BJ (cell line): ENCODE data around the gene DNAAF1. TPM values are rescaled to one million over a fixed set of nuclear protein-coding genes. Genes with fewer than 3 reads are reported as not detected.

ENCODE experiments used
- CTCF ChIA-PET: fragments of 350-600 bp; formaldehyde crosslinking; extraction: SDS; loops from one replicate; lab custom pipeline; 2021; ENCODE audit warnings: antibody characterized with exemption, inconsistent platforms; lab: Yijun Ruan, JAX
- POLR2A ChIA-PET: fragments of 300-600 bp; sonication (Branson Sonifier 250); formaldehyde crosslinking; extraction: SDS; loops from one replicate; lab custom pipeline; 2021; ENCODE audit warnings: antibody characterized with exemption; lab: Charles Lee
- DNase-seq: peaks from one replicate; pipeline ENCODE4 v3.0.0-alpha.2; 2011; ENCODE audit warnings: low read depth
- H3K27me3 ChIP-seq: 2 replicates; pipeline ENCODE4 v1.6.0; 2011; ENCODE audit warnings: low read length; ENCODE audit not compliant: control insufficient read depth, insufficient read depth
- H3K36me3 ChIP-seq: 2 replicates; pipeline ENCODE4 v1.5.1; 2011; ENCODE audit warnings: low read length; ENCODE audit not compliant: control insufficient read depth, insufficient read depth
- H3K4me3 ChIP-seq: 2 replicates; pipeline ENCODE4 v1.5.1; 2011; ENCODE audit warnings: low read depth, mild to moderate bottlenecking, control low read depth, low read length
- polyA plus RNA-seq: library from polyadenylated mRNA; depleted of rRNA; stranded (reverse); fragments of >200 nt; gene quantifications from 2 replicates; pipeline ENCODE4 v1.2.3, GENCODE V29; 2011
- TF ChIP-seq, protein P1 (sequence below): IDR thresholded peaks from 2 replicates; pipeline ENCODE4 v1.5.1; 2011; ENCODE audit warnings: low read depth, mild to moderate bottlenecking, control low read depth, inconsistent platforms, low read length, moderate library complexity; ENCODE audit not compliant: insufficient read depth

Gene DNAAF1
- polyA plus RNA-seq, 1 experiment = not detected

DNA sequence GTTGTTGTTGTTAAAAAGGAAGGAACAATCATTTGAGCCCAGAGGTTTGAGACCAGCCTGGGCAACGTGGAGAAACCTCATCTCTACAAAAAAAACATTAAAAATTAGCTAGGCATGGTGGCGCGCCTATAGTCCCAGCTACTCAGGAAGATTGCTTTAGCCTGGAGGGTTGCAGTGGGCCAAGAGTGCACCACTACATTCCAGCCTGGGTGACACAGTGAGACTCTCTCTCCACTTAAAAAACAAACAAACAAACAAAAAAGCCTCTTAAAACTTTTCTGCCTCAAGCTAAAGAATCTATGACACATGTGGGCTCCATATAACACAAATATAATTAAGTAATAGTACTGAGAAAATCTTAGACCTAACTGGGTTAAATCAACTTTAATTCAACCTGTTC, 40.9 kb upstream of the DNAAF1 start:
- CTCF ChIA-PET = interaction anchor here (0.6 kb wide), 1 partner anchor 20 kb away, joined by 3 read pairs; no protein-coding TSS in a partner anchor
- DNase-seq = no peak
- Histone ChIP-seq H3K36me3 (peaks cover 2% of the 10 kb centered on the region; the same call in 1 of the 2 replicates), H3K4me3 (no peak overlapping the region), H3K27me3 (no peaks in the 10 kb centered on the region)
- POLR2A ChIA-PET = no interaction called here
- TF ChIP-seq, protein P1, sequence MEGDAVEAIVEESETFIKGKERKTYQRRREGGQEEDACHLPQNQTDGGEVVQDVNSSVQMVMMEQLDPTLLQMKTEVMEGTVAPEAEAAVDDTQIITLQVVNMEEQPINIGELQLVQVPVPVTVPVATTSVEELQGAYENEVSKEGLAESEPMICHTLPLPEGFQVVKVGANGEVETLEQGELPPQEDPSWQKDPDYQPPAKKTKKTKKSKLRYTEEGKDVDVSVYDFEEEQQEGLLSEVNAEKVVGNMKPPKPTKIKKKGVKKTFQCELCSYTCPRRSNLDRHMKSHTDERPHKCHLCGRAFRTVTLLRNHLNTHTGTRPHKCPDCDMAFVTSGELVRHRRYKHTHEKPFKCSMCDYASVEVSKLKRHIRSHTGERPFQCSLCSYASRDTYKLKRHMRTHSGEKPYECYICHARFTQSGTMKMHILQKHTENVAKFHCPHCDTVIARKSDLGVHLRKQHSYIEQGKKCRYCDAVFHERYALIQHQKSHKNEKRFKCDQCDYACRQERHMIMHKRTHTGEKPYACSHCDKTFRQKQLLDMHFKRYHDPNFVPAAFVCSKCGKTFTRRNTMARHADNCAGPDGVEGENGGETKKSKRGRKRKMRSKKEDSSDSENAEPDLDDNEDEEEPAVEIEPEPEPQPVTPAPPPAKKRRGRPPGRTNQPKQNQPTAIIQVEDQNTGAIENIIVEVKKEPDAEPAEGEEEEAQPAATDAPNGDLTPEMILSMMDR = no peak

DNA sequence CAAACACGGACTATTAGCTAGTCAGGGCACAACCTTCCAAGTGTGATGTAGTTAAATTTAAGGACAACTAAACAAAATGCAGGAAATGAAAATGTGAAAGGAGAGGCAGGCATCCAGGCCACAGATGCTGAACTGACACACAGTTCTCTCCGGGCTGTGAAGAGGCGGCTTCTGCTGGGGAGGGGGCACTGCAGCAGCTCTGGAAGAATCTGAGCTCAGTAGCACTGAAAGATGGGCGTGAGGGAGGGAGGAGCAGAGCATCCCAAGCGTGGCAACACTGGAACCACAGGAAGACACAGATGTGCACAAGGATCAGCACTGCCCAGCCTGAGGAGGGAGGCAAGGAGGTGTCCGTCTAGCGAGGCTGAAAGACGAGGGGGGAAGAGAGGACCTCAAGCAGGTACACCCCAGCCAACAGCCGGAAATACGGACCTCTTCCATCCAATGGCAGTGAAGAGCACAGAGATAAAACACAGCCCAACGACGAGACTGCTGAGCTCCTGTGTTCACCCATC, 39.8 kb upstream of the DNAAF1 start:
- Histone ChIP-seq H3K27me3 (no peaks in the 10 kb centered on the region), H3K4me3 (no peak overlapping the region), H3K36me3 (peaks cover 2% of the 10 kb centered on the region; the same call in 1 of the 2 replicates)
- CTCF ChIA-PET = interaction anchor here (1.0 kb wide), 1 partner anchor 34 kb away, joined by 3 read pairs; no protein-coding TSS in a partner anchor
- TF ChIP-seq, protein P1 = no peak
- DNase-seq = no peak
- POLR2A ChIA-PET = no interaction called here

DNA sequence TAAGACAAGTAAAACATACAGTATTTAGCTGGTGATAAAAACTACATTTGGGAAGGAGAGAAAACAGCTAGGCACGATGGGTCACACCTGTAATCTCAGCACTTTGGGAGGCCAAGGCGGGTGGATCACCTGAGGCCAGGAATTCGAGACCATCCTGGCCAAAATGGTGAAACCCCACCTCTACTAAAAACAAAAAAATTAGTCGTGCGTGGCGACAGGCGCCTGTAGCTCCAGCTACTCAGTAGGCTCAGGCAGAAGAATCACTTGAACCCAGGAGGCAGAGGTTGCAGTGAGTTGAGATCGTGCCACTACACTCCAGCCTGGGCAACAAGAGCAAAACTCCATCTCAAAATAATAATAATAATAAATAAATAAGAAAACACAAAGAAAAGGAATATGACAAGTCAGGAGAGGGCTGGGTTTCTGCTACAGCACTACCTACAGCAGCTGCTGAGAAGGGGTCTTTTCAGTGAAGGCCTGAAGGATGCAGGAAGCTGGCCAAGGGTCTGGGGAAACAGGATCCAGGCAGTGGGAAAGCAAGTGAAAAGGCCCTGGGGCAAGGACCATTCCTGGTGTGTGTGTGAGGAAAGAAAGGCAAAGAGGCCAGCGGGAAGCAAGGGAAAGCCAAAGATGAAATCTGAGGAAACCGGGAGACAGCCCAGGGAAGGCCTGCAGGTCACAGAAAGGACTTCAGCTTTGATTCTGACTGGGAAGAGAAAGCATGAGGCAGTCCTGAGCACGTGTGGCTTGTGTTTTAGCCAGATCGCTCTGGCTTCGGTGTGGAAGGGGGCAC, 39.0 kb upstream of the DNAAF1 start:
- ChIA-PET POLR2A (no interaction called here), CTCF (no interaction called here)
- peaks cover 2% of the 10 kb centered on the region for H3K36me3 ChIP-seq
- H3K27me3 ChIP-seq = no peaks in the 10 kb centered on the region
- TF ChIP-seq, protein P1 = no peak
- no peak for DNase-seq
- no peak overlapping the region for H3K4me3 ChIP-seq

DNA sequence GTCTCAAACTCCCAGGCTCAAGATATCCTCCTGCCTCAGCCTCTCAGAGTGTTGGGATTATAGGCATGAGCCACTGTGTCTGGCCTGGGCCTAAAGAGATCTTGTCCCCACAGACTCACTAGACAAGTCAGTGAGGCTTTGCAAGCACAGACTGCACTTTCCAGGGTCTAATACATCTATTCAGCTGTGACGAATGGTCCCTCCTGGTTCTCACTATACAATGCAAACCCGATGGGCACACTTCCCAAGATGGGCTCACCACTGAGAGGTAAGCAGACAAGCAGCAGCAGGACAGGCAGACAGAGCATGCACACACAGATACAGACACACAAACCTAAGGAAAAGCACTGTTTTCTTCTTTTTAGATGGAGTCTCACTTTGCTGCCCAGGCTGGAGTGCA, 37.2 kb upstream of the DNAAF1 start:
- DNase-seq = no peak
- ChIA-PET CTCF (no interaction called here), POLR2A (no interaction called here)
- H3K36me3 ChIP-seq = peaks cover 2% of the 10 kb centered on the region
- no peak overlapping the region for H3K4me3 ChIP-seq
- TF ChIP-seq, protein P1 = no peak
- no peaks in the 10 kb centered on the region for H3K27me3 ChIP-seq

DNA sequence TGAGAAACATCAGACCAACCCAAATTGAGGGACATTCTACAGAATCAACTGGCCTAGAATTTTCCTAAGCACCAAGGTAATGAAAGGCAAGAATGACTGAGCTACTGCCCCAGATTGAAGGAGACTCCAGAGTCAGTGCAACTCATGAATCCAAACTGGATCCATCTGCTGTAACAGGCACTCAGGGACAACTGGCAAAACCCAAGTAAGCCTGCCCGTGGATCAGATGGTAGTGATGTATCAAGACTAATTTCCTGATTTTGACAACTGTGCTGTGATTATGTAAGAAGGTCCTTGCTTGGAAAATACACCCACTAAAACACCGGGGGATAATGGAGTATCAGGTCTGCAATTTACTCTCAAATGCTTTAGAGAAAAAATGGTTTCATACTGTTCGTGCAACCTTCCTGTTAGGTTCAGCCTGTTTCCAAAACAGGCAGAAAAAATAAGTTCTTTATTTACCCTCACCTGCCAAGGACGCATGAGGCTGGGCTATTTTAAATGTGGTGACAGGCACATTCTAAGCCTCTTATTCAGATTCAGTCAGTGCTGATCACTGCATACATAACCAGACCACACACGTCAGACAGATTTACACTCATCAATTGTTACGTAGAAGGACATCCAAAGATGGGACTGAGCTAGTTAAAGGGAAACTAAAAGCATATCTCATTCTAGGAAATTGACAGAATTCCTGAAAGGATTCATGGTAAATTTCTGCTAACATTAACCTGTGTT, 35.3 kb upstream of the DNAAF1 start:
- DNase-seq = no peak
- Histone ChIP-seq H3K4me3 (no peak overlapping the region), H3K27me3 (no peaks in the 10 kb centered on the region), H3K36me3 (peaks cover 2% of the 10 kb centered on the region)
- ChIA-PET POLR2A (no interaction called here), CTCF (no interaction called here)
- TF ChIP-seq, protein P1 = no peak
